RCC 7860 (cell line): Measurements from ENCODE around the gene BSDC1.
"Not testable (repeated sequence)": the region's sequence is repeated elsewhere in the genome, so short reads cannot be mapped to it uniquely, and the experiment has no call there.

ENCODE experiments used
- DNase-seq: peaks from one replicate; pipeline ENCODE4 v3.0.0-alpha.2; 2015; ENCODE audit warnings: low spot score
- FAIRE-seq: peaks from 2 replicates; lab custom pipeline; 2012; peaks lifted over from hg19 to GRCh38; lab: Jason Lieb, UNC

The BSDC1 gene, protein sequence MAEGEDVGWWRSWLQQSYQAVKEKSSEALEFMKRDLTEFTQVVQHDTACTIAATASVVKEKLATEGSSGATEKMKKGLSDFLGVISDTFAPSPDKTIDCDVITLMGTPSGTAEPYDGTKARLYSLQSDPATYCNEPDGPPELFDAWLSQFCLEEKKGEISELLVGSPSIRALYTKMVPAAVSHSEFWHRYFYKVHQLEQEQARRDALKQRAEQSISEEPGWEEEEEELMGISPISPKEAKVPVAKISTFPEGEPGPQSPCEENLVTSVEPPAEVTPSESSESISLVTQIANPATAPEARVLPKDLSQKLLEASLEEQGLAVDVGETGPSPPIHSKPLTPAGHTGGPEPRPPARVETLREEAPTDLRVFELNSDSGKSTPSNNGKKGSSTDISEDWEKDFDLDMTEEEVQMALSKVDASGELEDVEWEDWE

DNA sequence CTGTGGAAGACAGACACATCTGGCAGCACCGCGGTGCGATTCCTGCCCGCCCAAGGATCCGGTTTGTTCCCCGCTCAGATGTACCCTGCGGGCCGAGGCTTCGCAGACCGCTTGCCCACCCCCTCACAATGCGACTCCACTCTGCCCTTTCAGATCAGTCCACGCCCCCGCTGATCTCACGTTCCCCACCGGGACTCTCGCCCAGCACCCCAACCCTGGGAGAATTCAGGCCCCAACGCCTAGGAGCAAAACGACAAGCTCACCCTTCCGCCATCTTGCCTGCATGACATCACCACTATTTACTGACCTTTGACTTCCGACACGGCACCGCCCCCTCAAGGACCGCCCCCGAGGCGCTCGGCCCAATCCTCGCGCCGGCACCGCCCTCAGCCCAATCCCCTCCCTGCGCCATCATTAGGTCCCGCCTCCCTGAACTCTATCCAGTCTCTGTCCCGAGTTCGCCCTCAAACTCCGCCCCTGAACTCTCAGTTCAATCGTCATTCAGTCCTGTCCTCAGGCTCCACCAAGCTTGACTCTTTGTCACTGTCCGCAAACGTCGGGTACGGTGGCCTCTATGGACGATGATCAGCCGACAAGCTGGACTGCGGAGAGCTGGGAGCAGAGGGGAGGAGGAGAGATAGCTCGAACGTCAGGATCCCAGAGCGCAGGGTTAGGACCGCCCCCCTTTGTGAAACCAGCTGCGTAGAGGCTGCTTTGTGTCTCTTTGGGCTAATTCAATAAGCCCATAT, at the start of gene BSDC1:
Gene BSDC1 (minus strand): TSS at position 301 of the 749 bp plus-strand sequence. CDS start 27 bp downstream, at position 274.
- FAIRE-seq: peak; percentile 95

DNA sequence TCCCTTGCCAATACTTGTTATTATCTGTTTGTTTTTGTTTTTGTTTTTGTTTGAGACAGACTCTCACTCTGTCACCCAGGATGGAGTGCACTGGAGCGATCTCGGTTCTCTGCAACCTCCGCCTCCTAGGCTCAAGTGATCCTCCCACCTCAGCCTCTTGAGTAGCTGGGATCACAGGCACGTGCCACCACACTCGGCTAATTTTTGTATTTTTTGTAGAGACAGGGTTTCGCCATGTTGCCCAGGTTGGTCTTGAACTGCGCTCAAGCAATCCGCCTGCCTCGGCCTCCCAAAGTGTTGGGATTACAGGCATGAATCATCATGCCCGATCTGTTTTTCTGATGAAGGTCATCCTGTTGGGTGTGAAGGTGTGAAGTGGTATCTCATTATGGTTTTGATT, 47.2 kb upstream of the BSDC1 start:
- not testable (repeated sequence) for DNase-seq, FAIRE-seq

More for the DNA sequence above, at the start of gene BSDC1:
- peak; percentile 98 for DNase-seq

DNA sequence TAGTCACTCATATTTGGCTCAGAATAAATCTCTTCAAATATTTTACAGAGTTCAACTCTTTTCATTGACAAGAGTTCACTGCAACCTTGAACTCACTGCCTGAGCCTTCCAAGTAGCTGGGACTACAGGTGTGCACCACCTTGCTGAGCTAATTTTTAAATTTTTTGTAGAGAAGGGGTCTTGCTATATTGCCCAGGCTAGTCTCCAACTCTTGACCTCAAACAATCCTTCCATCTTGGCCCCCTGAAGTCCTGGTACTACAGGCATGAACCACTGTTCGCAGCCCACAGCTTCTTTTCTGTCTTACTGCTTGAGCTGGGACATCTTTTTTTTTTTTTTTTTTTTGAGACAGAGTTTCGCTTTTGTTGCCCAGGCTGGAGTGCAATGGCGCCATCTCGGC, 44.5 kb upstream of the BSDC1 start:
- not testable (repeated sequence) for FAIRE-seq, DNase-seq

DNA sequence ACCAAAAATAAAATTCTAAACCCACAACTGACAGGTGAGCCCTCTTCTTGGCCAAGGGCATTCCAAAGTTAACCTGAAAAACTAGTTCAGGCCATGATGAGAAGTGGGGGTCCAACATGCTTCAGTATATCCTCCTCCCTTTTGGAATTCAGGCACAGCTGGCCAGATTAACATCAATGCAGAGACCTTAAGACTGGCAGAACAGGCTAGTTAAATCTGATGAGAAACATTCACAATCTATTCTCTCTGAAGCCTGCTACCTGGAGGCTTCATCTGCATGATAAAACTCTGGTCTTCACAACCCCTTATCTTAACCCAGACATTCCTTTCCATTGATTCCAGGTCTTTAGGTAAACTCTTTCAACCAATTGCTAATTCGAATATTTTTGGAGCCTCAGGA, 43.9 kb upstream of the BSDC1 start:
- DNase-seq: no peak
- FAIRE-seq: no peak

DNA sequence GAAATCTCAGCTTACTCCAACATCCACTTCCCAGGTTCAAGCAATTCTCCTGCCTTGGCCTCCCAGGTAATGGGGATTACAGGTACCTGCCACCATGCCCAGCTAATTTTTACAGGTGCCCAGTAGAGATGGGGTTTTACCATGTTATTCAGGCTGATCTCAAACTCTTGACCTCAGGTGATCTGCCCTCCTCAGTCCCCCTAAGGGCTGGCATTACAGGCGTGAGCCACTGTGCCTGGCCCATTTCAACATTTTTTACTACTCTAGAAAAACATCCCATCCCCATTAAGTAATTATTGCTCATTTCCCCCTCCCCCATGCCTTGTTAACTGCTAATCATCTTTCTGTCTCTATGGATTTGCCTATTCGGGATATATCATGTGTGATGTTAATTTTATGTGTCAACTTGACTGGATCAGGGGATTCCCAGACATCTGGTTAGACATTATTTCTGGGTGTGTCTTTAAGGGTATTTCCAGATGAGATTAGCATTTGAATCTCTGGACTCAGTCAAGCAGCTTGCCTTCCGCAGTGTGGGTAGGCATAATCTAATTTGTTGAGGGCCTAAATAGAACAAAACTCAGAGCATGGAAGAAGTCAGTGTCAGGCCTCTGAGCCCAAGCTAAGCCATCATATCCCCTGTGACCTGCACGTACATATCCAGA, 37.6 kb upstream of the BSDC1 start:
- DNase-seq (peak; percentile 24), FAIRE-seq (no peak)

DNA sequence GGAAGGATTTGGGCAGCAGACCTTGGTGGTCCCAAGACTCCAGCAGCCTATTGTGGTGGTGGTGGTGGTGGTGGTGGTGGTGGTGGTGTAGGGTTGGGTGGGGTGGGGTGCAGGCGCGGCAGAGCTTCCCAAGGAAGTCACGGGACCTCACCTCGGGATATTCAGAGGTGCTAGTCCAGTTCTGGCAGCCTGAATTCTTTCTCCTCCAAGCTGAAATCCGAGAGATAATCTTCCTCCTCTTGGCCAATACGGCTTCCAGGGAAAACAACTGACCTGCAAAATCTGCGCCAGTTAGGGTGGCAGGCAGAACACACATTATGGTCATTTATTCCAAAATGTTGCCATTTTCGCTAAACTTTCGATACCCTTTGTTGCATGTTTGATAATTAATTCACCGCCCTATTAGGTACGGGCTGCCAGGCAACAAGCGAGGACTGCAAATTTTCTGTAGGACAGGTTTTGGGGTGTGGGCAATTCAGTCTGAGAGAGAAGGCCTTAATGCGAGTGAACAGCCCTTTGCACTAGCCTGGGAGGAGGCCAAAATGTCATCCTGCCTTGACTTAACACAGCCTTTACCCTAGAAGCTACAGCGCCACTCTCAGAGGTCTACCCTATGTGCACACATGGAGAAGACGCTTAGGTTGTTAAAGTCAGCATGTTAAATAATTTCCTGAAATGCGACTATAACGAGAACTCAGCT, 33.2 kb upstream of the BSDC1 start:
- FAIRE-seq: no peak
- no peak for DNase-seq

DNA sequence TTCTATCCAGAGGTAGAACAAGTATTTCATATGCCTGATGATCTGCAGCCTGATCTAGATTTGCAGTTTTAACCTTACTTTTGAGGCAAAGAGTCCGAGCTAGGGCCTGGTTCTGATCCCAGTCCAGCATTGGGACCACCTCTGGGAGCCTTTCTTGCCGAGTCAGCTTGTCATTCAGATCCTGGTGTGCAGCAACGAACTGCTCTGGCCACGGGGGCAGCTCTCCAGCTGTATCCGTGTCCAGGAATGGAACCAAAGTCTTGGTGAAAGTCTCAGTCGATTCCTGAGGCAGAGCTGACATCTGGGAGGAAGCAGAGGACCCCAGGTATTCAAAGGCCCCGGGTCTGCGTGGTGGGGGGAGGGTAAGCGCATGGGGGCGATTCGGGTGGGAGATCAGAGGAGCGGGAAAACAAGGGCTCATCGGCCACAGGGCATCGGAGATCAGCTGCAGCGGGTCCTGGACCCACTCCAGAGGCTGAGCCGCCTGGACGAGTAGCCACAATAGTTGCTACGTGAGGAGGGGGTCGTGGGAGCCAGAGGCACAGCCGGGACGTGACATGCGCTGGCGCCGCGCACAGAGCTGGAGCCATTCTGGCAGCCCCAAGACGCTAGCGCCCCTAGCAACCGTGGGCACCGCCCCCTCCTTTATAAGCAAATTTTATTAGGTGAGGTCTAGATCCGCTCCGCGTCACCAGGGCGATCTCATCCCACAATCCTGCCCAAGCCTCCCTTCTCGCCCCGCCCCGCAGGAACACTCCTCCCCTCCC, 32.4 kb upstream of the BSDC1 start:
- no peak for DNase-seq

DNA sequence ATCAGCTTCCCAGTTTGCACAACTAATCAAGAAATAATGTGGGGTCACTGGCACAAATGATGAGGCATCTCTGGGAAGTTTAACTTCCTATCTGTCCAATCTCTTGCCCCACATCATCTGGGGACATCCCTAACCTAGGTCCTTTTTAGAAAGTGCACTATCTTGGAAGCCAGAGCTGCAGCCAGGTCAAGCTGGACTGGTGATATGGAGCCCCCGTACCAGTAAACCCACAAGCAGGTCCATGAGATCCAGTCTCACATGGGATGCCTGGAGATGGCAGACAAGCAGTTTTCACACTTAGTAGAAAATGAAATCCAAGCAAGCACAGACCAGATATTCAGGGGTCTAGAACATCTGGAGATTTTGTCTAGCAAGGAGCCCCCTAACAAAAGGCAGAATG, 27.5 kb upstream of the BSDC1 start:
- FAIRE-seq (no peak), DNase-seq (no peak)

More for the DNA sequence above, 32.4 kb upstream of the BSDC1 start:
- FAIRE-seq: no peak

DNA sequence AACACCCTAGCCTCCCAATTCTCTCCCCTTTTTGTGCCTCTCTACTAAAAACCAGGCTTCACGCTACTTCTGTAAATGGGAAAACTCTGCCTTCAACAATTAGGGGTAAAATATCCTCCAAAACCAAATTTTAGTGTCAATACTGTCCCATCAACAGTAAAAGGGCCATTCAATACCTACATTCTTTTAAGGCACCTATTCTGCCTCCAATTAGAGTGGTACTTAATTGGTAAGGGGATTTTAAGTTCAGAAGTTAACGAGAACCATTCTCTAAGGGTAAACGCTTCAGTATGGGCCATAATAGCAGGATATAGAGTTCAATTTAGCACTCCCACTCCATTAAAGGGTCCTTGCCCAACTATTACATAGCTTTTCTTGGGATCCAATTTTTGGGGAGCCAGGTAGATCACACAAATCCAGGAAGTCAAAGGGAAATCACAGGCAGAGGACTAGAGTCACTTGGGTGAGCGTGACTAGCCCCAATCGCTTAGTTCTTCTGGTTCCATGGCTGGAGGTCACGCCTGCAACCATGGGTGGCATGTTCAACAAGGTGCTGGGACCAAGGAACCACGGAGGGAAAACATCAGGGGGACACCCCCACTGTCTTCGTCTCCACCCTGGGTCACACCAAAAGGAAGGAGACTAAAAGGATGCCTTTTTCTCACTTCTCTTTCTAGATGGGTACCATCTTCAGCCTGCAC, 20.1 kb upstream of the BSDC1 start:
- DNase-seq: no peak
- FAIRE-seq: no peak

DNA sequence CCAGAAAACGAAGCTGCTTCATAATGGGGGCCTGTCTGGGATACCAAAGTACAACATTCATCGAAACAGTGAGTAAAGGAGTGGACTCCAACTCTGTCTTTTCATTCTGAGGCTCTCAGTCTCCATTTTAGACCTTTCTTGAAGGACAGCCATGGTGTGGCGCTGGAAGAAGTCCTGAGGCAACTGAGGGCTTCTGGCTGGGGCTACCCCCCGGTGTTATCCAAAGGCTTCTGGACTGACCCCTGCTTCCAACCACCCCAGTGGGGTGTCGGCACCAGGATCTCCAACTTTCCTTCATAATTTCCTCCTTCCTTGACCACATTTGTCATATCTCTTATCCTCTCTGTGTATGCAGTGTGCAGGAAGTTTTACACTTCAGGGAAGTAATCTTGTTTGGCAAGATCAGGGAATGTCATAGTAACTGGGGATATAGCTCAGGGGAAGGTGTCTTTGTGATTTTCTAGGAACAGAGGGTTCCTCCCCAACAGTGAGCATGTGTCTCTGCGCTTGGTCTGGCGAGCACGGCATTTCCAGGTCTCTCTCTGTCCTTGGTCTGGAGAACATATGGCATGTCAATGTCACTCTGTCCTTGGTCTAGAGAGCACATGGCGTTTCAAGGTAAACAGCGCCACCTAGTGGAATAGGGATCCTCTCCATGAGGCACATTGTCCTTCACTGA, 19.4 kb upstream of the BSDC1 start:
- peak; percentile 2 for FAIRE-seq
- DNase-seq: peak; percentile 60

DNA sequence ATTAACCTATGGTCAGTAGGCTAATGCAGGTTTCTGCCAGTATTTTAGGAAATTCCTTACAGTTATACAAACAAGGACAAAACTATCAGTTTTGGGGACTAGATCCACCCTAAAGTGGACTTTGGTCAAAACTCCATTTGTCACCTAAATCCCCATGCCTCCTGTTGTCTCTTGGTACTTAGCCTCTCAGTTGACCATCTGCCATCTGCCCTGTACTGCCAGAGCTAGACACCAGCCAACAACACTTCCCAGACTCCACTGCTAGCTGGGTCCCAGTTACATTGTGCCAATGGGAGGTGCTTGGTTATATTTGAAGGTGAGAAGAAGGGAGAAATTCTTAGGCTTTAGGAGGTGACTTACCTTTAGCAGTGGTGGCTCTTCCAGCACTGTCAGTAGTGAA, 17.0 kb upstream of the BSDC1 start:
- FAIRE-seq: no peak
- DNase-seq: no peak

DNA sequence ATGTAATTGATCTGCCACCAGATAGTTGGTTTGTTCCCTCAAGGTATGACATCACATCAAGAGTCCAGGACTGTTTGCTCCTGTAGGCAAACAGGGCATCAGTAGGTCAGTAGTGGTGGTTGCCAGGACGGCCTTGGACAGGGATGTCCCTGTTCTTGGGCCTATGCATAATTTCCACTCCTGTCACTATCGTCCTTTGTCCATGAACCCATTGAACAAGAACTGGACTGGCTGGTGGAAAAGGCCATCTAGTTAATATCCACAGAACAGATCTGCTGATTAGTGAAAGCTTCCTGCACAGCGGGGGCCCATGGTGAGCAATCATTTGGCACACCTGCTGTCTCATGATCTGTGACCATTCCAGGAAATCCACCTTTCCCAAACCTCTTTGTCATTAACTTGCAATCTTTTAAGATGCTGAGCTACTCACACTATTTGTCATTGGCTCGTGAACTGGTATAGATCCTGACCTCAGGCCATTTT, 12.4 kb upstream of the BSDC1 start:
- DNase-seq: no peak

DNA sequence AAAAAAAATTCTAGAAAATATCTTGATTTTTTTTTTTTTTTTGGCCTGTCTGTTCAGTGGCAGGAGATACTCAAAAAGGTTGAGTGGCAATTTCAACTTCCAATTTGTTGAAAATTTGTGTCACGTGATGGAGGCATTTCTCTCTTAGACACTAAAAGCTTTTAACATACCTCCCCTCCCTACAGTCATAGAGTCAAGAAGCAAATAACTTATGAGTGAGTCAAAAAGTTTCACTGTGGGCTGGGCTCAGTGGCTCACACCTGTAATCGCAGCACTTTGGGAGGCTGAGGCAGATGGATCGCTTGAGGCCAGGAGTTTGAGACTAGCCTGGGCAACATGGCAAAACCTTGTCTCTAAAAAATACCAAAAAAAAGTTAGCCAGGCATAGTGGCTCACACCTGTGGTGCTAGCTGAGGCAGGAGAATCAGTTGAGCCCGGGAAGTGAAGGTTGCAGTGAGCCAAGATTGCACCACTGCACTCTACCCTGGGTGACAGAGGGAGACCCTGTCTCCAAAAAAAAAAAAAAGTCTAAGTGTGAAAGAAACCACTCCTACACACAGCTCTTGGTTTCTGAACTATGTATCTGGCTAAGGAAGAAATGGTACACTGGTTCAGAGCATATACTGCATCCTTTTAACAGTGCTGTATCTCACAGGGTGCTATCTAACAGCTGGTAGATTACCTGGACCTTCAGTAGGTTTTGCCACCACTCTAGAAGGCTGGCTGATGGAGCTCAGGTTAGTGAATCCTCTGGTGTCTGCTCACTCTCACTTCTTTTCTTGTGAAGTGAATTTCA, 11.6 kb upstream of the BSDC1 start:
- DNase-seq: no peak
- FAIRE-seq: no peak

More for the DNA sequence above, 12.4 kb upstream of the BSDC1 start:
- no peak for FAIRE-seq

DNA sequence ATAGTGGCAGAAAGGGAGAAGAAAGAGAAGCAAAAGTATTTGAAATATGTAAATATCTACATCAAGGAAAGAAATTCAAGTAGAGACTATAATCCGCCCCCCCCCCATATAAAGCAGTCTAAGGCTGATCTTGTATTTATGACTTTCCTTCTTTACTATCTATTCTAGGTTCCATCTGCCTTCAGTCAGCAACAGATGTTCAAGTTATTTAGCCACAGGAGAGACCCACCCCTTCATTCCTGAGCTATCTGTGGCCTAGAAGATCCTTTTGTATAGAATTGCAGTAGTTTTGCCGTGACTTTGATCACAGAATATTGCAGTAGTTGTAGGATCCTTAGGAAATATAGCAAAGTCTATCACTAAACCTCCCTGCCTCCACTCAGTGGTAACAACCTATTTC, 10.7 kb upstream of the BSDC1 start:
- FAIRE-seq (no peak), DNase-seq (no peak)

DNA sequence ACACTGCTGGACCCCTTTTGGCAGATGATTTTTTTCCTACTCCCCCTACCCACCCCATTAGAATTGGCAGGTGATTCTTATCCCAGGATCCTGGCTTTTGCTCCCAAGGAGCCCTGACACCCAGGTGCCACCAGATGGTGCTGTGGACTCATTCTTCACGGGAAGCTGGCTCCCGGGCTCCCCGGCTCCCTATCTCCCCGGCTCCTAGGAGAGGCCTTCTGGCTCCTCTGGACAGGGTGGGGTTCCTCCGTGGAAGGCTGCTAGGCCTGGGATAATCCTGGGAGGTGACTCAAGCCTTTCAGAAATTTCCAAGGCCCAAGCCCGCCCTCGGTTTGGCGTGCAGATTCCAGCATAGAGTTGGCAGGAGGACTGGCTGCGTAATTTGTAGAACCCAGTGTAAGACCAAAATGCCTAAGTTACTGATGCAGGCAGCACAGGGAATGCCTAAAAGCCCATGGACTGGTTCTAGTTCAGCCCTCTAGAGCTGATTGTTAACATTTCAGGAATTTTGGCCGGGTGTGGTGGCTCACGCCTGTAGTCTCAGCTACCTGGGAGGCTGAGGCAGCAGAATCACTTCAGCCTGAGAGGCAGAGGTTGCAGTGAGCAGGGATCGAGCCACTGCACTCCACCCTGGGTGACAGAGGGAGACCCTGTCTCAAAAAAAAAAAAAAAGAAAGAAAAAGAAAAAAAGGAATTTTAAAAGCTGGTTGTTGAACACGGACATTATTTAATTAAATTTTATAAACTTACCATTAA, 6.8 kb upstream of the BSDC1 start:
- peak; percentile 43 for DNase-seq
- no peak for FAIRE-seq

DNA sequence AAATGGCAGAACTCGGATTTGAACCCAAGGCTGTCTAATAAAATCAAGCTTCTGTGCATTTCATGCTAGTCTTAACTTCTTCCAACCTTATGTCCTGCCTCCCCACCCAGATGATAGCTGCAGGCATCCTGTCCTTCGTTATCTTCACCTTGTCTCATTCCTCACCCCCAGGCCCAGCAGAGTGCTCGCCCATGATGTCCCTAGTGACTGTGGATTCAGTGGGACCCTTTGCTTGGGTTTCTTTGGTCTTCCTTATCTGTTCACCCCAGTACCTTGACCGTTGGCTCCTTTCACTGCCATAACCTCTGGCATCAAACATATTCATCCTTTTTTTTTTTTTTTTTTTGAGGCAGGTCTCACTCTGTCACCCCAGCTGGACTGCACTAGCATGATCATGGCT, 5.6 kb upstream of the BSDC1 start:
- no peak for DNase-seq
- FAIRE-seq: no peak

DNA sequence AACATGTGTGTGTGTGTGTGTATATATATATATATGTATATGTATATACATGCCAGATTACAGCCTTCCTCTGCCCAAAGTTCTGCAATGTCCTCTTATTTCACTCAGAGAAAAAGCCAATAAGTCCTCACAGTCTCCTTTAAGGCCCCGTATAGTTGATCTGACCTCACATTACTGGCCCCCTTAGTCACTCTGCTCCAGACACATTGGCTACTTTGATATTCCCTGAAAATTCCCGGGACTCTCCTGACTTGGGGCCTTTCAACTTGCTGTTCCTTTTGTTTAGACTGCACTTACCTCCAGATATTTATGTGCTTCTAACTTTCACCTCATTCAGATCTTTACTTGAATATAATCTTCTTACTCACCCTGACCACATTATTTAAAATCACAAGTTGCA, 4.2 kb upstream of the BSDC1 start:
- FAIRE-seq (no peak), DNase-seq (peak; percentile 16)
